ENCODE measurements around the gene HNRNPF.

HNRNPF gene

DNA sequence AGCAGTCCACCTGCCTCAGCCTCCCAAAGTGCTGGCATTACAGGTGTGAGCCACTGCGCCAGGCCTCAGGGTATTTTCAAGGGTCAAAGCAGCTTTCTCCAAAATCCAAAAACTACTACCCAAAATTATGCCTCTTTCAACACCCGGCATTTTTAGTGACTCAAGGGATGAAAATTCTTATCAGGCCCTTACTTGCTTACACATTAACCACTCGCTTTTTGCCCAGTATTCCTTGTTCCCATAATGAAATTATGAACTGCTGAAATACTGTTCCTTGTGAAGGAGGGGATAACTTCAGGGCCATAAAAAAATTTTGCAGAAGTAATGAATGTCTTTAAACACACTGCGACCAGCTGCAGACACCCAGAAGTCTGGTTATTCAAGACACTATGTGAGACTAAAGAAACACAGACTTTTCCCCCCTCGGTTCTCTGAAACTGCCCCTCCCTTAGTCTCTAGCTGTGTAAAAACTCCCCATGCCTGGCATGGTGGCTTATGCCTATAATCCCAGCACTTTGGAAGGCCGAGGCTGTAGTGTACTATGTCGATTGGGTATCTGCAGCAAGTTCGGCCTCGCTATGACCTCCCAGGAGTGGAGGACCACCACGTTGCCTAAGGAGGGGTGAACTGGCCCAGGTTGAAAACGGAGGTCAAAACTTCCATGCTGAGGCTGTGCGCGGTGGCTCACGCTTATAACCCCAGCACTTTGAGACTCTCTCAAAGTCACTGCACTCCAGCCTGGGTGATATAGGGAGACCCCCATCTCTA is 25.6 kb downstream of the HNRNPF start:
- Histone ChIP-seq H3F3A (ENCODE audit: insufficient read depth, low read length) (peaks cover 51% of the 10 kb centered on the region), H2AFZ (ENCODE audit: low read length) (no peak overlapping the region), H3K9ac (ENCODE audit: low read length) (no peak overlapping the region), H4K20me1 (ENCODE audit: insufficient read depth, low read length) (peaks cover 33% of the 10 kb centered on the region), H3K4me2 (ENCODE audit: low read depth, low read length) (no peak overlapping the region), H3K79me2 (ENCODE audit: low read length) (peaks cover 23% of the 10 kb centered on the region), H3K9me2 (replicated peaks; ENCODE audit: insufficient read depth, low read length) (no peaks in the 10 kb centered on the region), H3K4me1 (ENCODE audit: low read length) (no peaks in the 10 kb centered on the region), H3K27me3 (replicated peaks; ENCODE audit: insufficient read depth, low read length) (no peaks in the 10 kb centered on the region), H3K9me3 (replicated peaks; ENCODE audit: insufficient read depth, low read length) (no peaks in the 10 kb centered on the region), H3K4me3 (ENCODE audit: low read length) (no peak overlapping the region), H3K36me3 (replicated peaks; ENCODE audit: insufficient read depth, low read length) (peaks cover 23% of the 10 kb centered on the region), H3K27ac (ENCODE audit: low read length) (no peak overlapping the region)
- TF ChIP-seq EZH2phosphoT487 (IDR thresholded peaks at IDR 0.05; ENCODE audit: low read length) = no peak
- DNase-seq = no peak

DNA sequence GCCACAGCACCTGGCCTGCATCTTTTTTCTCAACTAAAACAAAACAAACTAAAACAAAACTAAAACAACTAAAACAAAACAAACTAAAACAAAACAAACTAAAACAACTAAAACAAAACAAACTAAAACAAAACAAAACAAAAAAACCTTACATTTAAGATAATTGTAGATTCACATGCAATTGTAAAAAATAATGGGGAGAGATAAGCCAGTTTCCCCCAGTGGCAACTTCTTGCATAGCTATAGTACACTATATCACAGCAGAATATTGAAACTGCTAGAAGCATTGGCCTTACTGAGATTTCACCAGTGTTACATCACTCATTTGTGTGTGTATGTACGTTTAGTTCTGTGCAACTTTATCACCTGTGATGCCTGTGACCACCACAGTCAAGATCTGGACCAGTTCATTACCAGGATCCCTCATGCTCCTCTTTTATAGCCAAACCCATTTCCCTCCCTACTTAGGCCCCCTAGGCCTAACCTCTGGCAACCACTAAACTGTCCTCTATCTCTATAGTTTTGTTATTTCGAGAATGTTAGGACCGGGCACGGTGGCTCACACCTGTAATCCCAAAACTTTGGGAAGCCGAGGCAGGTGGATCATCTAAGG is 28.3 kb downstream of the HNRNPF start:
- H3K36me3 ChIP-seq (replicated peaks; ENCODE audit: insufficient read depth, low read length) = no peaks in the 10 kb centered on the region; the same call in 1 of the 2 replicates
- H3K4me1 ChIP-seq (ENCODE audit: low read length) = no peaks in the 10 kb centered on the region
- no peaks in the 10 kb centered on the region for H3K9me2 ChIP-seq (replicated peaks; ENCODE audit: insufficient read depth, low read length)
- no peak overlapping the region for H3K9ac ChIP-seq (ENCODE audit: low read length)
- H3K79me2 ChIP-seq (ENCODE audit: low read length) = no peaks in the 10 kb centered on the region
- H3K27me3 ChIP-seq (replicated peaks; ENCODE audit: insufficient read depth, low read length) = no peaks in the 10 kb centered on the region
- no peaks in the 10 kb centered on the region for H3K9me3 ChIP-seq (replicated peaks; ENCODE audit: insufficient read depth, low read length)
- TF ChIP-seq EZH2 (optimal IDR thresholded peaks at IDR 0.05; ENCODE audit: low read depth, low read length) = no peak
- TF ChIP-seq, protein P1, sequence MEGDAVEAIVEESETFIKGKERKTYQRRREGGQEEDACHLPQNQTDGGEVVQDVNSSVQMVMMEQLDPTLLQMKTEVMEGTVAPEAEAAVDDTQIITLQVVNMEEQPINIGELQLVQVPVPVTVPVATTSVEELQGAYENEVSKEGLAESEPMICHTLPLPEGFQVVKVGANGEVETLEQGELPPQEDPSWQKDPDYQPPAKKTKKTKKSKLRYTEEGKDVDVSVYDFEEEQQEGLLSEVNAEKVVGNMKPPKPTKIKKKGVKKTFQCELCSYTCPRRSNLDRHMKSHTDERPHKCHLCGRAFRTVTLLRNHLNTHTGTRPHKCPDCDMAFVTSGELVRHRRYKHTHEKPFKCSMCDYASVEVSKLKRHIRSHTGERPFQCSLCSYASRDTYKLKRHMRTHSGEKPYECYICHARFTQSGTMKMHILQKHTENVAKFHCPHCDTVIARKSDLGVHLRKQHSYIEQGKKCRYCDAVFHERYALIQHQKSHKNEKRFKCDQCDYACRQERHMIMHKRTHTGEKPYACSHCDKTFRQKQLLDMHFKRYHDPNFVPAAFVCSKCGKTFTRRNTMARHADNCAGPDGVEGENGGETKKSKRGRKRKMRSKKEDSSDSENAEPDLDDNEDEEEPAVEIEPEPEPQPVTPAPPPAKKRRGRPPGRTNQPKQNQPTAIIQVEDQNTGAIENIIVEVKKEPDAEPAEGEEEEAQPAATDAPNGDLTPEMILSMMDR (IDR thresholded peaks at IDR 0.05; ENCODE audit: low read length) = peak; percentile 16; the same call in 1 of the 2 replicates
- no peak for TF ChIP-seq EZH2phosphoT487 (IDR thresholded peaks at IDR 0.05; ENCODE audit: low read length)
- no peak overlapping the region for H3K4me3 ChIP-seq (ENCODE audit: low read length)
- H3K4me2 ChIP-seq (ENCODE audit: low read depth, low read length) = no peak overlapping the region
- H3K27ac ChIP-seq (ENCODE audit: low read length) = no peak overlapping the region
- no peak for DNase-seq
- peaks cover 8% of the 10 kb centered on the region; the same call in 1 of the 2 replicates for H4K20me1 ChIP-seq (ENCODE audit: insufficient read depth, low read length)
- H2AFZ ChIP-seq (ENCODE audit: low read length) = no peak overlapping the region
- peaks cover 25% of the 10 kb centered on the region for H3F3A ChIP-seq (ENCODE audit: insufficient read depth, low read length)

DNA sequence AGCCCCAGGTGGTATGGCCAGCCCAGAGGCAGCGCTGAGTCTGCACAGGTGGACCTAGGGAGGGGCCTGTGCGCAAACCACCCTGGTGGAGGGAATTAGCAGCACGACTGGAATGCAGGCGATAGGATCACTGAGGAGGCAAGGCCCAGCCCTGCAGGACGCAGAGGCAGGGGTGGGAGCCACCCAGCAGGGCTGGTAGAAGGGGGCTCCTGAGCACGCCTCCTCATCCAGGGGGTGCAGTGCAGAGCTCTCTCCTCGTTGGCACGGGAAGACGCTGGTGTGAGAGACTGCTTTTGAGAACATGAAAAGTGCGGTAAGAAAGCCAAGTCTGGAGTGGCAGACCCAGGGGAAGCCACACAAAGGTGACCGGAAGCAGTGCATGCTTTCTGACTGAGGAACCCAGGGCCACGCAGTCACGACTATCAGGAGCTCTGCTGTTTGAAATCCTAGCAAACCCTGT is 31.5 kb downstream of the HNRNPF start:
- Histone ChIP-seq H3K79me2 (ENCODE audit: low read length) (no peaks in the 10 kb centered on the region), H3K27me3 (replicated peaks; ENCODE audit: insufficient read depth, low read length) (no peaks in the 10 kb centered on the region), H2AFZ (ENCODE audit: low read length) (no peak overlapping the region), H3K4me3 (ENCODE audit: low read length) (no peak overlapping the region), H3K9me3 (replicated peaks; ENCODE audit: insufficient read depth, low read length) (no peaks in the 10 kb centered on the region), H3K4me2 (ENCODE audit: low read depth, low read length) (no peak overlapping the region), H3K4me1 (ENCODE audit: low read length) (no peaks in the 10 kb centered on the region), H3F3A (ENCODE audit: insufficient read depth, low read length) (peaks cover 4% of the 10 kb centered on the region), H3K36me3 (replicated peaks; ENCODE audit: insufficient read depth, low read length) (no peaks in the 10 kb centered on the region), H3K27ac (ENCODE audit: low read length) (no peak overlapping the region), H3K9ac (ENCODE audit: low read length) (no peak overlapping the region), H4K20me1 (ENCODE audit: insufficient read depth, low read length) (no peaks in the 10 kb centered on the region), H3K9me2 (replicated peaks; ENCODE audit: insufficient read depth, low read length) (no peaks in the 10 kb centered on the region)
- TF ChIP-seq, protein P1 (IDR thresholded peaks at IDR 0.05; ENCODE audit: low read length) = no peak
- no peak for TF ChIP-seq EZH2 (optimal IDR thresholded peaks at IDR 0.05; ENCODE audit: low read depth, low read length)
- no peak for TF ChIP-seq EZH2phosphoT487 (IDR thresholded peaks at IDR 0.05; ENCODE audit: low read length)
- DNase-seq = no peak
